ENCODE data around the gene NRXN2. TPM values are rescaled to one million over a fixed set of nuclear protein-coding genes. Genes with fewer than 3 reads are reported as not detected.

NRXN2 gene
- total and polyA plus RNA-seq, 3 donors from 2014 or later = 32.6 to 46.8 (median 40.1) TPM

DNA sequence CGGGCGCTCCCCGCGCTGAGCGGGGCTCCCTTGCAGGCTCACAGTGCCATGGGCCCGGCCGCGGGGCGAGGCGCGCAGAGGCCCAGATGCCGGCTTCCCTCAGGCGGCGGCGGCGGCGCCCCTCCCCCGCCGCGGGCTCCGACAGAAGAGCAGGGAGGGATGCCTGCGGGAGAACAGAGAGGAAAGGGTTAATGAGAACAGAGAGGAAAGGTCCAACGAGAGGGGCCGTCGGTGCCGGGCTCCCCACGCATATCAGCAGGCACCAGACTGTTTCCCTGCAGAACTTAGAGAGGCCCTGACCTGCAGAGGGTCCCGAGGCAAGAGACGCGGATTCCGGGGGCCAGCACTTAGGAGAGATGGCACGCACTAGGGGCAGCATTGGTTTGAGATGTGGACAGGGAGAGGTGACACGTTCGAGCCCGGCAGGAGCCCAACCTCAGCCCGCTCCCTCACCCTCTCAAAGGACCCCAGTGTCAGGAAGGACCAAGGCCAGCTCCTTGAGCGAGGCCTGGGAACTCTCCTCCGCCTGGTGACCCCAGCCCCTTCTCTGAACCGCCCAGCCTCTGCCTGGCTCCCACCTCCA is 9.1 kb downstream of the NRXN2 start:
- H3K4me1 ChIP-seq = no peaks in the 10 kb centered on the region
- WGBS, 2 donors = 12% methylated on average over 25 to 37 of the region's 39 CpGs
- no peaks in the 10 kb centered on the region for H3K9me3 ChIP-seq
- no peaks in the 10 kb centered on the region for H3K27me3 ChIP-seq
- TF ChIP-seq, protein P1, sequence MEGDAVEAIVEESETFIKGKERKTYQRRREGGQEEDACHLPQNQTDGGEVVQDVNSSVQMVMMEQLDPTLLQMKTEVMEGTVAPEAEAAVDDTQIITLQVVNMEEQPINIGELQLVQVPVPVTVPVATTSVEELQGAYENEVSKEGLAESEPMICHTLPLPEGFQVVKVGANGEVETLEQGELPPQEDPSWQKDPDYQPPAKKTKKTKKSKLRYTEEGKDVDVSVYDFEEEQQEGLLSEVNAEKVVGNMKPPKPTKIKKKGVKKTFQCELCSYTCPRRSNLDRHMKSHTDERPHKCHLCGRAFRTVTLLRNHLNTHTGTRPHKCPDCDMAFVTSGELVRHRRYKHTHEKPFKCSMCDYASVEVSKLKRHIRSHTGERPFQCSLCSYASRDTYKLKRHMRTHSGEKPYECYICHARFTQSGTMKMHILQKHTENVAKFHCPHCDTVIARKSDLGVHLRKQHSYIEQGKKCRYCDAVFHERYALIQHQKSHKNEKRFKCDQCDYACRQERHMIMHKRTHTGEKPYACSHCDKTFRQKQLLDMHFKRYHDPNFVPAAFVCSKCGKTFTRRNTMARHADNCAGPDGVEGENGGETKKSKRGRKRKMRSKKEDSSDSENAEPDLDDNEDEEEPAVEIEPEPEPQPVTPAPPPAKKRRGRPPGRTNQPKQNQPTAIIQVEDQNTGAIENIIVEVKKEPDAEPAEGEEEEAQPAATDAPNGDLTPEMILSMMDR (IDR thresholded peaks at IDR 0.05) = no peak
- TF ChIP-seq POLR2A (IDR thresholded peaks at IDR 0.05) = no peak
- H3K36me3 ChIP-seq (ENCODE audit: low read depth, missing control alignments) = no peaks in the 10 kb centered on the region
- H3K27ac ChIP-seq = no peak overlapping the region
- peak overlapping the region in 1 of 2 donors; percentile 40 for H3K4me3 ChIP-seq
- no peak for DNase-seq
- intact Hi-C loops (cut with DNase I; ENCODE audit: low total_unique reads) = no loop called here

DNA sequence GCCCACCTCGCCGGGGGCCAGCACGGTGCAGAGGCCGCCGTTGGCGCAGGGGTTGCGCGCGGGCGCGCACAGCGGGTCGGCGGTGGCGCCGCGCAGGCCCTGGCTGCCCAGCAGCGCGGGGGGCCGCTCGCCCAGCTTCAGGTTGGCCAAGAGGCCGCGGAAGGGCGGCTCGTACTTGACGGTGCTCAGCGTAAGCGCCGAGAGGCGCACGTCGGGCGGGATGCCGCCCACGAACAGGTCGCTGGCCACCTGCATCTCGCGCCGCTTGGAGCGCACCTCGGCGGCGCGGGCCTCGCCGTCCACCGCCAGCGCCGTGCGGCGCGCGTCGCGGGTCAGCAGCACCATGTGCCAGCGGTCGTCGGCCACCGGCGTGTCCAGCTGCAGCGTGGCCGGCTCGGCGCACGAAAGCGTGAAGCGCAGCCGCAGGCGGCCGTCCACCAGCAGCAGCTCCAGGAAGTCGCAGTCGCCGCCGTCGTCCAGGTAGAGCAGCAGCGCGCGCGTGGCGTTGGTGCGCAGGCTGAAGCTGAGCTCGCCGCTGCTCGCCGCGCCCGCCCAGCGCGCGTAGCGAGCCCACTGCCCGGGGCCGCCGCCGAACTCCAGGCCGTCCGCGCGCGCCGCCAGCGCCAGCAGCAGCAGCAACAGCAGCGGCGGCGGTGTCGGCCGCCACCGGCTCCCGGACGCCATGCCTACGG is 9.8 kb downstream of the NRXN2 start:
- no peak for TF ChIP-seq POLR2A (IDR thresholded peaks at IDR 0.05)
- TF ChIP-seq, protein P1 (IDR thresholded peaks at IDR 0.05) = no peak
- Histone ChIP-seq H3K27ac (no peak overlapping the region), H3K4me1 (no peaks in the 10 kb centered on the region), H3K4me3 (peak overlapping the region; percentile 40 to 50), H3K27me3 (no peaks in the 10 kb centered on the region), H3K36me3 (ENCODE audit: low read depth, missing control alignments) (no peaks in the 10 kb centered on the region), H3K9me3 (no peaks in the 10 kb centered on the region)
- WGBS, 2 donors = 0 to 2% methylated on average over 11 to 59 of the region's 111 CpGs
- intact Hi-C loops (cut with DNase I; ENCODE audit: low total_unique reads) = no loop called here
- peak; percentile 60 for DNase-seq

DNA sequence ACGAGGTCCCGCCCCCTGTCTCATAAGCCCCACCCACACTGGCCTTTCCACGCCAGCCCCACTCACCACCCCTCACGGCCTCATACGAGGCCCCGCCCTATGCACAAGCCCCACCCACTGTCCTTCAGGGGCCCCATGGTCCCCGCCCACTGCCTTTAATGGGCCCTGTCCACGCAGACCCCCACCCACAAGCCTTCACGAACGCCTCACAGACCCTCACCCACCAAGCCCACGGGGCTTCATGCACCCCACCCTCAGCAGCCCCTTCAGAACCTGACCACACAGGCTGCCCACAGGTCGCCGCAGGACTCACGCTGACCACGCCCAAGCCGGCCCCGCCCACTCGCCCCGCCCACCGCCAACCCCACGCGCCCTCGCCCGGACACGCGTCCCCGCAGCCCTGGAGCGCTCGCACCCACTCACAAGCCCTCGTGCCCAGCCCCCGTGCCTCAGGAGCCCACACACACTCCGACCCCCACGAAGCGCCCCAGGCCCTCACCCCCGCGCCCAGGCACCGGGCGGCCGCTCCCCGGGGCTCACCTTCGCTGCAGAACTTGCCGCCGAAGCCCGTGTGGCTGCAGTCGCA is 10.5 kb downstream of the NRXN2 start:
- peak; percentile 58 for DNase-seq
- TF ChIP-seq, protein P1 (IDR thresholded peaks at IDR 0.05) = no peak
- Histone ChIP-seq H3K4me1 (no peaks in the 10 kb centered on the region), H3K27me3 (no peaks in the 10 kb centered on the region), H3K36me3 (ENCODE audit: low read depth, missing control alignments) (no peaks in the 10 kb centered on the region), H3K9me3 (no peaks in the 10 kb centered on the region), H3K4me3 (peak overlapping the region; percentile 40 to 50), H3K27ac (no peak overlapping the region)
- intact Hi-C loops (cut with DNase I; ENCODE audit: low total_unique reads) = no loop called here
- WGBS, 2 donors = 11% methylated on average over 19 to 31 of the region's 45 CpGs

DNA sequence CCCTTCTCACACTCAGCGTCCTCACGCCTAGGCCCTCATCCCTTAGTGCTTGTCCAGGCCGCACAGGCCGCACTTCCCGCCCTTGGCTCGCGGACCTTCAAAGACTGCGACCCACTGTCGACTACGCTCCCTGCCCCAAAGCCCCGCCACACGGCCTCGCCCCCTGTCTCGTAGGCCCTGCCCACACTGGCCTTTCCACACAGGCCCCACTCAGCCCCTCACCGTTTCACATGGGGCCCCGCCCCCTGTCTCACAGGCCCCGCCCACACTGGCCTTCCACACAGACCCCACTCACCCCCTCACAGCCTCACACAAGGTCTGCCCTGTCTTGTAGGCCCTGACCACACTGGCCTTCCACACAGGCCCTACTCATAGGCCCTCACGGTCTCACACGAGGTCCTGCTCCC is 11.0 kb downstream of the NRXN2 start:
- intact Hi-C loops (cut with DNase I; ENCODE audit: low total_unique reads) = no loop called here
- DNase-seq = peak; percentile 41
- peak overlapping the region; percentile 40 to 50 for H3K4me3 ChIP-seq
- no peak for TF ChIP-seq POLR2A (IDR thresholded peaks at IDR 0.05)
- TF ChIP-seq, protein P1 (IDR thresholded peaks at IDR 0.05) = no peak
- H3K27me3 ChIP-seq = no peaks in the 10 kb centered on the region
- no peak overlapping the region for H3K27ac ChIP-seq
- no peaks in the 10 kb centered on the region for H3K36me3 ChIP-seq (ENCODE audit: low read depth, missing control alignments)
- 38 to 55% methylated on average over 15 to 19 of the region's 19 CpGs for WGBS, 2 donors
- H3K4me1 ChIP-seq = no peaks in the 10 kb centered on the region
- H3K9me3 ChIP-seq = no peaks in the 10 kb centered on the region
